ENCODE results near the gene HBG1.

Gene HBG1

DNA sequence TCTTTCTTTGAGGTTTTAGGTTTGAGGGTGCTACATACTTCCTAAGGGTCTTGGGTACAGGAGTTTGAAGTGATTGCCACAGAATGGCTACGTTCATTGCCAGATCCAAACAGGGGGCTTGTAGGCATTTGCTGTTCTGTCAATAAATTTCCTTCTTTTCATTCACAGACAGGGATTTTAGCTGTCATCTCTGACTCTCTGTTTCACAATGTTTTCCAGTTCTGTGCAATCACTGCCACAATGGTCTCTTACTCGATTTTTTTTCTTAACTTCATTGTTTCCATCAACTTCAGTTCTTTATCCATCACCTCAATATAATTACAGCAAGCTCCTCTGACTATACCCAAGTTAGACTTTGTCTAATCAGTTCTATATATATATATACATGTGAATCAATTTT lies 9.2 kb downstream of the HBG1 start:
- TF ChIP-seq, protein P1, sequence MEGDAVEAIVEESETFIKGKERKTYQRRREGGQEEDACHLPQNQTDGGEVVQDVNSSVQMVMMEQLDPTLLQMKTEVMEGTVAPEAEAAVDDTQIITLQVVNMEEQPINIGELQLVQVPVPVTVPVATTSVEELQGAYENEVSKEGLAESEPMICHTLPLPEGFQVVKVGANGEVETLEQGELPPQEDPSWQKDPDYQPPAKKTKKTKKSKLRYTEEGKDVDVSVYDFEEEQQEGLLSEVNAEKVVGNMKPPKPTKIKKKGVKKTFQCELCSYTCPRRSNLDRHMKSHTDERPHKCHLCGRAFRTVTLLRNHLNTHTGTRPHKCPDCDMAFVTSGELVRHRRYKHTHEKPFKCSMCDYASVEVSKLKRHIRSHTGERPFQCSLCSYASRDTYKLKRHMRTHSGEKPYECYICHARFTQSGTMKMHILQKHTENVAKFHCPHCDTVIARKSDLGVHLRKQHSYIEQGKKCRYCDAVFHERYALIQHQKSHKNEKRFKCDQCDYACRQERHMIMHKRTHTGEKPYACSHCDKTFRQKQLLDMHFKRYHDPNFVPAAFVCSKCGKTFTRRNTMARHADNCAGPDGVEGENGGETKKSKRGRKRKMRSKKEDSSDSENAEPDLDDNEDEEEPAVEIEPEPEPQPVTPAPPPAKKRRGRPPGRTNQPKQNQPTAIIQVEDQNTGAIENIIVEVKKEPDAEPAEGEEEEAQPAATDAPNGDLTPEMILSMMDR (IDR thresholded peaks at IDR 0.05), result no peak

DNA sequence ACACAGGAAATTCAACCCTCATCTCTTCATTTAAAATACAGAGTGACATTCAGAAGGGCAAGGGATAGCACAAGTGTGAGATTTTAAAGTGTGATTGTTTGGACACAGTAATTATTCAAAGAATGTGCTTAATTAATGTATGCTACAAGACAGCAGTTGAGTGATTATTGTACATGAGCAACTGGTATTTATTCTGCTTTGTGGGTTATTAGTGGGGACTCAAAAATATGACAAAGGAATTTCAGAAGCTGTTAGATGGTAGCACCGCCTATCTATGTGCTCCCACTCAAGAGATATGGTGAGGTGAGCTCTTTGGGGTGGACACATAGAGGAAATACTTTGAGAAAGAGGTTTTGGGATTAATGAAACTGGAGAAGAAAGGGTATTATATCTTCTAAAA lies 9.6 kb downstream of the HBG1 start:
- TF ChIP-seq, protein P1 (IDR thresholded peaks at IDR 0.05), result no peak

DNA sequence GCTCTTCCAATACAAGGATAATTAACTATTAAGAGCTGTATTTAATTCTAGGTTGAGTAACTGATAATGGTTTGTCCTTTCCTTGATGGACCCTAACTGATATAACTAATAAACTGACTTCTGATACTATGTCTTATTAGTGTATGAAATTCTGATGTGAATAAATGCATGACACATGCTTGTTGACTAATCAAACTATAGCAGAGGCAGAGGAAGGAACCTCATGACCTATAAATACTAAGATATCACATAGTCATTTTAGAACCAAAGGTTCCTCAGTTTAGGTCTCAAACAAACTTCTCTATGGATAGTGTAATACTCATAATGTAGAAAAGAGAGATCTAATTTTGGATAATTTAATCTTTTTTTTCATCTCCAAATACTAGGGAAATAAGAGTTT lies 10.6 kb downstream of the HBG1 start:
- TF ChIP-seq, protein P1 (IDR thresholded peaks at IDR 0.05), result no peak

DNA sequence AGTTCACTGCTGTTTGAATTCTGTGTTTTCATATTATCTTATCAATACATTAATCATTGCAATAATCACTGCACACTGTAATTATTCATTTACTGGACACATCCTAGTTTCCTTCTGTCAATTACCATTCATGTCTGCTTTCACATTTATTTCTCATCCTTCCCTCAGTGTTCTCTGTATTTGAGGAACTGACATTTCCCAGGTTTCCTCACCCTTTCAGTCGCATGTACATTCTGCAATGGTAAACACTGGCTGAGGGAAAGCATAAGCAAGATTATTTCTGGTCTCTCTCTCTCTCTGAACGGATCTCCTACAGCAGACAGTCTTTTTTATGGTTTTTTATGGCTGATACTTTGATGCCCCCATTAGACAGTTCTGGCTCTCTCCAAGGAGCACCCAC lies 11.2 kb downstream of the HBG1 start:
- TF ChIP-seq, protein P1 (IDR thresholded peaks at IDR 0.05), result no peak

DNA sequence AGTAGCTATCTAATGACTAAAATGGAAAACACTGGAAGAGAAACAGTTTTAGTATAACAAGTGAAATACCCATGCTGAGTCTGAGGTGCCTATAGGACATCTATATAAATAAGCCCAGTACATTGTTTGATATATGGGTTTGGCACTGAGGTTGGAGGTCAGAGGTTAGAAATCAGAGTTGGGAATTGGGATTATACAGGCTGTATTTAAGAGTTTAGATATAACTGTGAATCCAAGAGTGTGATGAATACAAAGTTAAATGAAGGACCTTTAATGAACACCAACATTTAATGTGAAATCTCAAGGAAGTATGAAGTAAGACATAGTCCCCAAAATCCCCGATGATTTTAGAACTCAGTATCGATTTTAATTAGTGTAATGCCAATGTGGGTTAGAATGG lies 12.2 kb downstream of the HBG1 start:
- TF ChIP-seq, protein P1 (IDR thresholded peaks at IDR 0.05), result no peak

DNA sequence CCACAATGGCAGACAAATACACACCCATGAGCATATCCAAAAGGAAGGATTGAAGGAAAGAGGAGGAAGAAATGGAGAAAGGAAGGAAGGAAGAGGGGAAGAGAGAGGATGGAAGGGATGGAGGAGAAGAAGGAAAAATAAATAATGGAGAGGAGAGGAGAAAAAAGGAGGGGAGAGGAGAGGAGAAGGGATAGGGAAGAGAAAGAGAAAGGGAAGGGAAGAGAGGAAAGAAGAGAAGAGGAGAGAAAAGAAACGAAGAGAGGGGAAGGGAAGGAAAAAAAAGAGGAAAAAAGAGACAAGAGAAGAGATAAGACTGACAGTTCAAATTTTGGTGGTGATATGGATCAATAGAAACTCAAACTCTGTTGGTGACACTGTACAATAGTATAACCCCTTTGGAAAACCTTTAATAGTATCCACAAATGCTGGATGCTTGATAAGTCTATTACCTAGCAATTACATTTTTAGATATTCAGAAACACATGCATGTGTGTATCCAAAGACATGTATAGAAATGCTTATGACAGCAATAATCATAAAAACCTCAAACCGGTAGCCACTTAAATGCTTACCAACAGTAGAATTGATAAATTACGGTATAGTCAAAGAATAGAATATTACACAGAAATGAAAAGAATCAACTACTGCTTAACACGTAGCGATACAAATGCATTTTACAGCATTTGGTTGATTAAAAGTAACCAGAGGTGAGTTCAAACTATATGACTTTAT lies 14.1 kb downstream of the HBG1 start:
- TF ChIP-seq, protein P1 (IDR thresholded peaks at IDR 0.05), result no peak

DNA sequence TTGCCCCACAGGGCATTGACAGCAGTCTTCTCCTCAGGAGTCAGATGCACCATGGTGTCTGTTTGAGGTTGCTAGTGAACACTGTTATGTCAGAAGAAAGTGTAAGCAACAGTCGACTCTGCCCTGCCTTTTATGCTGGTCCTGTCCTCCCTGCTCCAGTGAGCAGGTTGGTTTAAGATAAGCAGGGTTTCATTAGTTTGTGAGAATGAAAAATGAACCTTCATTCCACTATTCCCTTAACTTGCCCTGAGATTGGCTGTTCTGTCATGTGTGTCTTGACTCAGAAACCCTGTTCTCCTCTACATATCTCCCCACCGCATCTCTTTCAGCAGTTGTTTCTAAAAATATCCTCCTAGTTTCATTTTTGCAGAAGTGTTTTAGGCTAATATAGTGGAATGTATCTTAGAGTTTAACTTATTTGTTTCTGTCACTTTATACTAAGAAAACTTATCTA lies 15.2 kb downstream of the HBG1 start, which contains the start of gene HBD:
Gene HBD (minus strand): TSS at position 103 of the 454 bp plus-strand sequence. CDS start 50 bp downstream, at position 53.
- TF ChIP-seq, protein P1 (IDR thresholded peaks at IDR 0.05), result no peak
